A549 (cell line): ENCODE data around the gene BHLHE23. TPM values are rescaled to one million over a fixed set of nuclear protein-coding genes. Genes with fewer than 3 reads are reported as not detected.

ENCODE experiments used
- ATAC-seq, 2 experiments: fragments of 200-7000 bp in 1 of 2; fragments of >200 bp in 1 of 2; cut with Nextera tagmentation in 1 of 2; cut with Tn5 transposase in 1 of 2; 3 replicates each; pipeline versions ENCODE4 v1.8.0 to v1.9.1; 2018 to 2020; ENCODE audit warnings: mild to moderate bottlenecking in 1 of 2, moderate library complexity in 1 of 2
- CTCF ChIA-PET: fragments of 300-600 bp; sonication (Branson Sonifier 250); formaldehyde crosslinking; extraction: SDS; loops from one replicate; lab custom pipeline; 2021; ENCODE audit warnings: antibody characterized with exemption, inconsistent platforms; lab: Yijun Ruan, JAX
- POLR2A ChIA-PET: fragments of 350-600 bp; formaldehyde crosslinking; extraction: SDS; loops from one replicate; lab custom pipeline; 2021; ENCODE audit warnings: antibody characterized with exemption, inconsistent platforms; lab: Yijun Ruan, JAX
- DNase-seq, 2 experiments: peaks; one replicate each; pipeline versions ENCODE4 v3.0.0 to v3.0.0-alpha.2; 2011 to 2016; ENCODE audit warnings: low read depth in 1 of 2, low spot score in 1 of 2
- FAIRE-seq: peaks from 2 replicates; lab custom pipeline; 2011; peaks lifted over from hg19 to GRCh38; lab: Jason Lieb, UNC
- H3K27ac ChIP-seq, 2 experiments: fragments of >200 bp; sonication (Bioruptor Twin); formaldehyde crosslinking; 3 replicates each; pipeline ENCODE4 v1.5.1; 2016 to 2017
- H3K4me1 ChIP-seq: fragments of >200 bp; sonication (Bioruptor Twin); formaldehyde crosslinking; 3 replicates; pipeline ENCODE4 v1.6.1; 2016
- H3K4me2 ChIP-seq: fragments of >200 bp; sonication (Bioruptor Twin); formaldehyde crosslinking; 3 replicates; pipeline ENCODE4 v1.6.1; 2016
- H3K4me3 ChIP-seq: fragments of >200 bp; sonication (Bioruptor Twin); formaldehyde crosslinking; 3 replicates; pipeline ENCODE4 v1.5.1; 2016
- H3K9me3 ChIP-seq: fragments of >200 bp; sonication (Bioruptor Twin); formaldehyde crosslinking; 3 replicates; pipeline ENCODE4 v1.6.1; 2016
- ATOH8 ChIP-seq: fragments of 250-450 bp; sonication (Bioruptor Pico); IDR thresholded peaks from 2 replicates; pipeline ENCODE4 v1.5.0; 2020; ENCODE audit warnings: low read depth, mild to moderate bottlenecking, moderate library complexity
- BHLHE40 ChIP-seq: IDR thresholded peaks from 2 replicates; pipeline ENCODE4 v1.6.1; 2012; ENCODE audit warnings: low read depth, low read length, inconsistent platforms
- CBX2 ChIP-seq: fragments of 200-600 bp; sonication (generic); IDR thresholded peaks from 2 replicates; pipeline ENCODE4 v1.6.1; 2016; ENCODE audit warnings: low read depth, mild to moderate bottlenecking, borderline replicate concordance
- CEBPB ChIP-seq, 2 experiments: fragments of >200 bp in 1 of 2; sonication (Bioruptor Twin) in 1 of 2; formaldehyde crosslinking in 1 of 2; IDR thresholded peaks; 2 replicates each; pipeline ENCODE4 v1.6.1; 2012 to 2016
- CHD4 ChIP-seq: fragments of 200-600 bp; sonication (generic); IDR thresholded peaks from 2 replicates; pipeline ENCODE4 v1.6.1; 2016; ENCODE audit warnings: antibody characterized with exemption, mild to moderate bottlenecking, borderline replicate concordance
- EHF ChIP-seq: fragments of 250-450 bp; sonication (Bioruptor Pico); IDR thresholded peaks from 2 replicates; pipeline ENCODE4 v1.5.0; 2020; ENCODE audit warnings: mild to moderate bottlenecking
- EP300 ChIP-seq, 2 experiments: fragments of >200 bp; sonication (Bioruptor Twin); formaldehyde crosslinking; IDR thresholded peaks; 2 replicates in 1 of 2; 3 replicates in 1 of 2; pipeline ENCODE4 v1.6.1; 2016 to 2017
- GATA3 ChIP-seq: IDR thresholded peaks from 2 replicates; pipeline ENCODE4 v1.6.1; 2012; ENCODE audit warnings: borderline replicate concordance
- HEYL ChIP-seq: fragments of 250-450 bp; sonication (Bioruptor Pico); IDR thresholded peaks from 2 replicates; pipeline ENCODE4 v1.8.0; 2021; ENCODE audit warnings: mild to moderate bottlenecking, moderate library complexity
- HOXA7 ChIP-seq: fragments of 250-450 bp; sonication (Bioruptor Pico); IDR thresholded peaks from 2 replicates; pipeline ENCODE4 v1.5.0; 2020; ENCODE audit warnings: mild to moderate bottlenecking, moderate library complexity
- HOXB13 ChIP-seq: fragments of 250-450 bp; sonication (Bioruptor Pico); IDR thresholded peaks from 2 replicates; pipeline ENCODE4 v1.5.0; 2020; ENCODE audit warnings: low read depth, mild to moderate bottlenecking, moderate library complexity
- HOXB5 ChIP-seq: fragments of 250-450 bp; sonication (Bioruptor Pico); IDR thresholded peaks from 2 replicates; pipeline ENCODE4 v1.5.0; 2020; ENCODE audit warnings: mild to moderate bottlenecking, moderate library complexity
- JUN ChIP-seq, 2 experiments: fragments of >200 bp; sonication (Bioruptor Twin); formaldehyde crosslinking; IDR thresholded peaks; 2 replicates in 1 of 2; 3 replicates in 1 of 2; pipeline ENCODE4 v1.6.1; 2016 to 2017
- JUNB ChIP-seq: fragments of >200 bp; sonication (Bioruptor Twin); formaldehyde crosslinking; IDR thresholded peaks from 2 replicates; pipeline ENCODE4 v1.6.1; 2016
- KDM5A ChIP-seq: fragments of 200-600 bp; sonication (generic); IDR thresholded peaks from 2 replicates; pipeline ENCODE4 v1.6.1; 2016; ENCODE audit warnings: antibody characterized with exemption, mild to moderate bottlenecking
- MYC ChIP-seq: IDR thresholded peaks from 2 replicates; pipeline ENCODE4 v1.6.1; 2012; ENCODE audit warnings: mild to moderate bottlenecking, inconsistent platforms, low read length, improper control_type of control experiment, borderline replicate concordance
- NFE2L2 ChIP-seq: fragments of 150-350 bp; conservative IDR thresholded peaks from 2 replicates; pipeline ENCODE4 v1.6.1; 2014; ENCODE audit warnings: low read length
- NPAS2 ChIP-seq: fragments of 250-450 bp; sonication (Bioruptor Pico); IDR thresholded peaks from 2 replicates; pipeline ENCODE4 v1.8.0; 2022; ENCODE audit warnings: mild to moderate bottlenecking, moderate library complexity, borderline replicate concordance
- PBX3 ChIP-seq: IDR thresholded peaks from 2 replicates; pipeline ENCODE4 v1.6.1; 2012
- PHF8 ChIP-seq: fragments of 200-600 bp; sonication (generic); IDR thresholded peaks from 2 replicates; pipeline ENCODE4 v1.6.1; 2016; ENCODE audit warnings: low read depth, mild to moderate bottlenecking, antibody characterized with exemption, moderate library complexity, borderline replicate concordance
- RAD21 ChIP-seq, 2 experiments: fragments of >200 bp in 1 of 2; sonication (Bioruptor Twin) in 1 of 2; formaldehyde crosslinking in 1 of 2; IDR thresholded peaks in 1 of 2; conservative IDR thresholded peaks in 1 of 2; 2 replicates in 1 of 2; 3 replicates in 1 of 2; pipeline ENCODE4 v1.6.1; 2012 to 2018; ENCODE audit warnings: inconsistent platforms in 1 of 2
- RFX5 ChIP-seq: fragments of 450-650 bp; IDR thresholded peaks from 2 replicates; pipeline ENCODE4 v1.7.1; 2014; ENCODE audit warnings: antibody characterized with exemption, mild to moderate bottlenecking, moderate library complexity
- RNF2 ChIP-seq: fragments of 200-600 bp; sonication (generic); IDR thresholded peaks from 2 replicates; pipeline ENCODE4 v1.6.1; 2016; ENCODE audit warnings: low read depth, mild to moderate bottlenecking, antibody characterized with exemption, moderate library complexity, borderline replicate concordance
- SMC3 ChIP-seq: fragments of >200 bp; sonication (Bioruptor Twin); formaldehyde crosslinking; IDR thresholded peaks from 3 replicates; pipeline ENCODE4 v1.6.1; 2018; ENCODE audit warnings: inconsistent platforms
- TFCP2L1 ChIP-seq: fragments of 250-450 bp; sonication (Bioruptor Pico); IDR thresholded peaks from 2 replicates; pipeline ENCODE4 v1.5.0; 2021; ENCODE audit warnings: mild to moderate bottlenecking
- ZSCAN20 ChIP-seq: fragments of 250-450 bp; sonication (Bioruptor Pico); IDR thresholded peaks from 2 replicates; pipeline ENCODE4 v1.8.0; 2022; ENCODE audit warnings: mild to moderate bottlenecking, moderate library complexity
- WGBS: methylation state at CpG from one replicate; pipeline ENCODE4 v1.1.6; 2017; ENCODE audit errors: missing lambda C conversion rate; 5-methylcytosine and 5-hydroxymethylcytosine counted together
- polyA plus RNA-seq, 4 experiments: library from polyadenylated mRNA; depleted of rRNA in 3 of 4; stranded (reverse); fragments of >200 nt; fragmentation: RNase III in 1 of 4; extraction: RNeasy Plus Mini Kit Qiagen cat#74134 plus additional on column Dnase treatment in 1 of 4; gene quantifications; 2 replicates in 3 of 4; 3 replicates in 1 of 4; pipeline ENCODE4 v1.2.3, GENCODE V29; 2011 to 2017
- TF ChIP-seq, protein P1 (sequence below): IDR thresholded peaks from 2 replicates; pipeline ENCODE4 v1.6.1; 2012; ENCODE audit warnings: low read depth, borderline replicate concordance
- TF ChIP-seq, protein P2 (sequence below): fragments of >200 bp; sonication (Bioruptor Twin); formaldehyde crosslinking; IDR thresholded peaks from 2 replicates; pipeline ENCODE4 v1.6.1; 2016
- TF ChIP-seq, protein P3 (sequence below): IDR thresholded peaks from 2 replicates; pipeline ENCODE4 v1.6.1; 2012

Gene BHLHE23
- polyA plus RNA-seq, 2 of the 4 experiments (the other 2 are of a cell fraction): not detected

GRCh38 chr20:63003546-63003945, 3.2 kb downstream of the BHLHE23 start:
- peaks cover 11% of the 10 kb centered on the region; the same call in 1 of the 3 replicates for H3K4me1 ChIP-seq
- FAIRE-seq (no peak), DNase-seq (no peak), ATAC-seq (no peak)
- no peak overlapping the region for H3K4me2 ChIP-seq
- no peak overlapping the region for H3K27ac ChIP-seq
- H3K9me3 ChIP-seq: no peaks in the 10 kb centered on the region
- ChIA-PET CTCF (interaction anchor here (0.7 to 1.1 kb wide), 2 partner anchors 12 to 52 kb away, joined by 3 read pairs; no protein-coding TSS in a partner anchor), POLR2A (no interaction called here)
- 28% methylated on average over 13 of the region's 13 CpGs for WGBS
- no peak for TF ChIP-seq HOXB13 (CRISPR knock-in tag)
- TF ChIP-seq PHF8: no peak
- TF ChIP-seq PBX3: no peak
- no peak for TF ChIP-seq MYC
- TF ChIP-seq ZSCAN20: no peak
- TF ChIP-seq EHF (CRISPR knock-in tag): no peak
- no peak for TF ChIP-seq NPAS2
- TF ChIP-seq, protein P1, sequence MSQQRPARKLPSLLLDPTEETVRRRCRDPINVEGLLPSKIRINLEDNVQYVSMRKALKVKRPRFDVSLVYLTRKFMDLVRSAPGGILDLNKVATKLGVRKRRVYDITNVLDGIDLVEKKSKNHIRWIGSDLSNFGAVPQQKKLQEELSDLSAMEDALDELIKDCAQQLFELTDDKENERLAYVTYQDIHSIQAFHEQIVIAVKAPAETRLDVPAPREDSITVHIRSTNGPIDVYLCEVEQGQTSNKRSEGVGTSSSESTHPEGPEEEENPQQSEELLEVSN: no peak
- TF ChIP-seq KDM5A: no peak
- no peak for TF ChIP-seq JUN (IDR thresholded peaks at IDR 0.05)
- no peak for TF ChIP-seq RFX5
- TF ChIP-seq, protein P2, sequence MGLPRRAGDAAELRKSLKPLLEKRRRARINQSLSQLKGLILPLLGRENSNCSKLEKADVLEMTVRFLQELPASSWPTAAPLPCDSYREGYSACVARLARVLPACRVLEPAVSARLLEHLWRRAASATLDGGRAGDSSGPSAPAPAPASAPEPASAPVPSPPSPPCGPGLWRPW: no peak
- TF ChIP-seq CBX2: no peak
- TF ChIP-seq RAD21 (conservative IDR thresholded peaks at IDR 0.05 in 1 of 2, IDR thresholded peaks at IDR 0.05 in 1 of 2): no peak
- TF ChIP-seq CHD4: no peak
- no peak for TF ChIP-seq GATA3
- H3K4me3 ChIP-seq: no peak overlapping the region

- TF ChIP-seq HOXB5 (CRISPR knock-in tag): no peak
- TF ChIP-seq ATOH8 (CRISPR knock-in tag): no peak
- no peak for TF ChIP-seq JUN (IDR thresholded peaks at IDR 0.05)
- TF ChIP-seq JUNB: no peak
- no peak for TF ChIP-seq RNF2
- TF ChIP-seq, protein P3, sequence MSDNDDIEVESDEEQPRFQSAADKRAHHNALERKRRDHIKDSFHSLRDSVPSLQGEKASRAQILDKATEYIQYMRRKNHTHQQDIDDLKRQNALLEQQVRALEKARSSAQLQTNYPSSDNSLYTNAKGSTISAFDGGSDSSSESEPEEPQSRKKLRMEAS: no peak
- no peak for TF ChIP-seq ZSCAN20
- TF ChIP-seq HEYL (CRISPR knock-in tag): no peak
- TF ChIP-seq EP300 (IDR thresholded peaks at IDR 0.05): no peak
- no peak for TF ChIP-seq HOXA7 (CRISPR knock-in tag)
- TF ChIP-seq KDM5A: no peak
- no peak for TF ChIP-seq CBX2
- TF ChIP-seq SMC3: no peak
- TF ChIP-seq NFE2L2: no peak
- TF ChIP-seq CEBPB (IDR thresholded peaks at IDR 0.05): no peak
- TF ChIP-seq RAD21 (conservative IDR thresholded peaks at IDR 0.05 in 1 of 2, IDR thresholded peaks at IDR 0.05 in 1 of 2): no peak
- TF ChIP-seq BHLHE40: no peak
- TF ChIP-seq TFCP2L1 (CRISPR knock-in tag): no peak
- 64% methylated on average over 11 of the region's 11 CpGs for WGBS
Observed at GRCh38 chr20:63002511-63002910, 4.3 kb downstream of the BHLHE23 start.

More at GRCh38 chr20:63002511-63002910, 4.3 kb downstream of the BHLHE23 start:
- ChIA-PET POLR2A (no interaction called here), CTCF (interaction anchor here (0.7 kb wide), 1 partner anchor 102 kb away, joined by 3 read pairs; no protein-coding TSS in a partner anchor)
- no peak for FAIRE-seq
- H3K27ac ChIP-seq: no peak overlapping the region
- H3K4me2 ChIP-seq: no peak overlapping the region
- no peak for DNase-seq
- no peaks in the 10 kb centered on the region for H3K9me3 ChIP-seq
- H3K4me3 ChIP-seq: no peak overlapping the region
- peaks cover 11% of the 10 kb centered on the region; the same call in 1 of the 3 replicates for H3K4me1 ChIP-seq
- ATAC-seq: no peak
